GM12878 (cell line): ENCODE data around the gene TMEM106A. TPM values are rescaled to one million over a fixed set of nuclear protein-coding genes. Genes with fewer than 3 reads are reported as not detected.

ENCODE experiments used
- ATAC-seq: fragments of 200-7000 bp; cut with Tn5 transposase; 3 replicates; pipeline ENCODE4 v1.9.1; 2020; ENCODE audit warnings: mild to moderate bottlenecking, moderate library complexity
- BruUV-seq: library from RNA; stranded (reverse); fragments of 400-500 nt; replicated peaks from 2 replicates; lab custom pipeline; 2021; lab: Mats Ljungman, UMichigan
- CTCF ChIA-PET: fragments of 300-600 bp; sonication (Branson Sonifier 250); formaldehyde crosslinking; extraction: SDS; loops from one replicate; lab custom pipeline; 2021; ENCODE audit warnings: inconsistent platforms; lab: Yijun Ruan, JAX
- POLR2A ChIA-PET: fragments of 350-600 bp; formaldehyde crosslinking; extraction: SDS; loops from one replicate; lab custom pipeline; 2021; ENCODE audit warnings: inconsistent platforms; lab: Charles Lee
- RAD21 ChIA-PET: fragments of 300-600 bp; sonication (Branson Sonifier 250); formaldehyde crosslinking; loops from one replicate; lab custom pipeline; 2023; ENCODE audit warnings: antibody characterized with exemption; ENCODE audit not compliant: unreplicated experiment; lab: Charles Lee
- SMC1A ChIA-PET: fragments of 300-600 bp; sonication (Branson Sonifier 250); formaldehyde crosslinking; loops from one replicate; lab custom pipeline; 2023; ENCODE audit not compliant: unreplicated experiment, uncharacterized antibody; lab: Charles Lee
- DNase-seq: peaks from one replicate; pipeline ENCODE4 v3.0.0-alpha.2; 2011; ENCODE audit warnings: low read depth, low spot score
- FAIRE-seq: peaks from 3 replicates; lab custom pipeline; 2011; peaks lifted over from hg19 to GRCh38; lab: Jason Lieb, UNC
- H2AFZ ChIP-seq: 2 replicates; pipeline ENCODE4 v1.6.0; 2011; ENCODE audit warnings: low read depth, low read length, control low read depth; ENCODE audit not compliant: control insufficient read depth
- H3K27ac ChIP-seq: 2 replicates; pipeline ENCODE4 v1.5.1; 2011; ENCODE audit warnings: control low read depth; ENCODE audit not compliant: control insufficient read depth, insufficient read depth
- H3K27me3 ChIP-seq, 2 experiments: replicated peaks in 1 of 2; 2 replicates each; pipeline versions ENCODE4 v1.6.0 to v1.6.1; 2011; ENCODE audit warnings: low read length in 1 of 2; ENCODE audit not compliant: control insufficient read depth in 2 of 2, insufficient read depth in 2 of 2
- H3K36me3 ChIP-seq, 2 experiments: 2 replicates each; pipeline ENCODE4 v1.5.1; 2011; ENCODE audit warnings: low read length in 1 of 2; ENCODE audit not compliant: control insufficient read depth in 2 of 2, insufficient read depth in 2 of 2
- H3K4me1 ChIP-seq: 2 replicates; pipeline ENCODE4 v1.6.1; 2011; ENCODE audit warnings: mild to moderate bottlenecking, low read length, moderate library complexity, mixed read lengths; ENCODE audit not compliant: control insufficient read depth, insufficient read depth
- H3K4me2 ChIP-seq: 2 replicates; pipeline ENCODE4 v1.6.0; 2011; ENCODE audit warnings: control low read depth; ENCODE audit not compliant: control insufficient read depth, insufficient read depth
- H3K4me3 ChIP-seq: fragments of 200-600 bp; sonication (generic); 2 replicates; pipeline ENCODE4 v1.5.1; 2016
- H3K79me2 ChIP-seq: 2 replicates; pipeline ENCODE4 v1.6.0; 2011; ENCODE audit warnings: low read length; ENCODE audit not compliant: control insufficient read depth, insufficient read depth
- H3K9ac ChIP-seq: 2 replicates; pipeline ENCODE4 v1.8.0; 2011; ENCODE audit warnings: low read length, control low read depth, mixed read lengths; ENCODE audit not compliant: control insufficient read depth, insufficient read depth
- H3K9me3 ChIP-seq: replicated peaks from 3 replicates; pipeline ENCODE4 v1.5.1; 2011; ENCODE audit warnings: mild to moderate bottlenecking, low read length; ENCODE audit not compliant: control insufficient read depth, insufficient read depth
- H4K20me1 ChIP-seq: 2 replicates; pipeline ENCODE4 v1.6.0; 2011; ENCODE audit not compliant: control insufficient read depth, insufficient read depth
- CBX3 ChIP-seq: fragments of 200-600 bp; sonication (generic); IDR thresholded peaks from 2 replicates; pipeline ENCODE4 v1.6.1; 2016; ENCODE audit warnings: low read depth, borderline replicate concordance
- ETV6 ChIP-seq, 2 experiments: fragments of 450-650 bp in 1 of 2; IDR thresholded peaks in 1 of 2; conservative IDR thresholded peaks in 1 of 2; 2 replicates each; pipeline ENCODE4 v1.6.1; 2014; ENCODE audit warnings: antibody characterized with exemption in 1 of 2, borderline replicate concordance in 1 of 2, low read depth in 1 of 2, mild to moderate bottlenecking in 1 of 2, moderate library complexity in 1 of 2
- MTA2 ChIP-seq: fragments of 450-650 bp; IDR thresholded peaks from 2 replicates; pipeline ENCODE4 v1.6.1; 2016; ENCODE audit warnings: low read depth, mild to moderate bottlenecking, moderate library complexity
- NR2C1 ChIP-seq: fragments of 450-650 bp; IDR thresholded peaks from 2 replicates; pipeline ENCODE4 v1.6.1; 2017; ENCODE audit warnings: antibody characterized with exemption, mild to moderate bottlenecking, moderate library complexity
- RAD21 ChIP-seq: IDR thresholded peaks from 2 replicates; pipeline ENCODE4 v1.6.1; 2011; ENCODE audit warnings: mild to moderate bottlenecking, low read depth, low read length, moderate library complexity; ENCODE audit not compliant: insufficient read depth
- USF1 ChIP-seq: IDR thresholded peaks from 2 replicates; pipeline ENCODE4 v1.6.1; 2011; ENCODE audit warnings: borderline replicate concordance, low read depth, mild to moderate bottlenecking, moderate library complexity, mixed read lengths, low read length; ENCODE audit not compliant: insufficient read depth; ENCODE audit errors: extremely low read length
- USF2 ChIP-seq: IDR thresholded peaks from 2 replicates; pipeline ENCODE4 v1.6.1; 2011; ENCODE audit warnings: low read depth, low read length, improper control_type of control experiment, borderline replicate concordance
- WRNIP1 ChIP-seq: IDR thresholded peaks from 2 replicates; pipeline ENCODE4 v1.6.1; 2011; ENCODE audit warnings: low read depth, low read length, improper control_type of control experiment, borderline replicate concordance
- ZBED1 ChIP-seq: IDR thresholded peaks from 2 replicates; pipeline ENCODE4 v1.6.1; 2016; ENCODE audit warnings: borderline replicate concordance
- ZNF384 ChIP-seq: IDR thresholded peaks from 2 replicates; pipeline ENCODE4 v1.6.1; 2012; ENCODE audit warnings: low read depth, mild to moderate bottlenecking, low read length, improper control_type of control experiment, borderline replicate concordance
- WGBS: methylation state at CpG from one replicate; pipeline ENCODE4 v1.1.6; 2016; ENCODE audit warnings: low lambda C conversion rate; ENCODE audit not compliant: insufficient replicate concordance, insufficient coverage; ENCODE audit errors: missing lambda C conversion rate; 5-methylcytosine and 5-hydroxymethylcytosine counted together
- in situ Hi-C: fragments of 300-500 bp; cut with MboI; formaldehyde crosslinking; loops from 9 replicates; pipeline ENCODE4 v1.14.3; 2018; ENCODE audit warnings: mixed read lengths
- intact Hi-C: fragments of 100-400 bp; cut with micrococcal nuclease; formaldehyde crosslinking; loops from one replicate; pipeline ENCODE4 v1.14.2; 2022; ENCODE audit not compliant: unreplicated experiment
- polyA plus RNA-seq, 11 experiments: library from polyadenylated mRNA; depleted of rRNA in 4 of 11; unstranded in 6 of 11; stranded (reverse) in 5 of 11; fragments of >200 nt; fragmentation: Nextera tagmentation in 4 of 11; fragmentation: Illumina TruSeq in 1 of 11; extraction: Ambion mirVana in 4 of 11; extraction: Trizol in 1 of 11; gene quantifications; 1 replicate in 1 of 11; 2 replicates in 10 of 11; pipeline versions ENCODE4 v1.2.1 to v1.2.3, GENCODE V29; 2011 to 2016; ENCODE audit warnings: inconsistent platforms in 2 of 11, missing spikeins in 2 of 11, low read depth in 1 of 11
- total RNA-seq, 4 experiments: library from RNA; depleted of rRNA in 3 of 4; stranded (reverse); fragments of >200 nt in 3 of 4; fragmentation: Illumina TruSeq in 1 of 4; extraction: Trizol in 1 of 4; gene quantifications; 2 replicates each; pipeline versions ENCODE4 v1.2.1 to v1.2.3, GENCODE V29; 2013 to 2021
- TF ChIP-seq, protein P1 (sequence below): fragments of 450-650 bp; IDR thresholded peaks from 2 replicates; pipeline ENCODE4 v1.6.1; 2016; ENCODE audit warnings: mild to moderate bottlenecking
- TF ChIP-seq, protein P2 (sequence below): fragments of 450-650 bp; IDR thresholded peaks from 2 replicates; pipeline ENCODE4 v1.6.1; 2016; ENCODE audit warnings: mild to moderate bottlenecking, moderate library complexity, borderline replicate concordance

TMEM106A gene
- total and polyA plus RNA-seq, 10 of the 15 experiments (the other 5 are each of a cell fraction or from before 2014, with no cell fraction given): 2.3 to 18.7 (median 9.3) TPM

DNA sequence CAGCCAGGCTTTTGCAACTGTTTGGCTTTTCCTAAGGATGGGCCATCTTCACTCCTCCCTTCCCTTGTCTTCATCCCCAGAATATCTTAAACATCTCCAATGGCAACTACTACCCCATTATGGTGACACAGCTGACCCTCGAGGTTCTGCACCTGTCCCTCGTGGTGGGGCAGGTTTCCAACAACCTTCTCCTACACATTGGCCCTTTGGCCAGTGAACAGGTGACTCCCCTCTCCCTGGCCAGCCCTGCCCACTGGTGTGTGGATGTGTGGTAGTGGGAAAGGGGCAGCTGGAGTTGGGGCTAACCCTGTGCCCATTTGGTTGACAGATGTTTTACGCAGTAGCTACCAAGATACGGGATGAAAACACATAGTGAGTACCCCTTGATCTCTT is 4.7 kb downstream of the TMEM106A start (continued):
- TF ChIP-seq MTA2: no peak
- TF ChIP-seq, protein P1, sequence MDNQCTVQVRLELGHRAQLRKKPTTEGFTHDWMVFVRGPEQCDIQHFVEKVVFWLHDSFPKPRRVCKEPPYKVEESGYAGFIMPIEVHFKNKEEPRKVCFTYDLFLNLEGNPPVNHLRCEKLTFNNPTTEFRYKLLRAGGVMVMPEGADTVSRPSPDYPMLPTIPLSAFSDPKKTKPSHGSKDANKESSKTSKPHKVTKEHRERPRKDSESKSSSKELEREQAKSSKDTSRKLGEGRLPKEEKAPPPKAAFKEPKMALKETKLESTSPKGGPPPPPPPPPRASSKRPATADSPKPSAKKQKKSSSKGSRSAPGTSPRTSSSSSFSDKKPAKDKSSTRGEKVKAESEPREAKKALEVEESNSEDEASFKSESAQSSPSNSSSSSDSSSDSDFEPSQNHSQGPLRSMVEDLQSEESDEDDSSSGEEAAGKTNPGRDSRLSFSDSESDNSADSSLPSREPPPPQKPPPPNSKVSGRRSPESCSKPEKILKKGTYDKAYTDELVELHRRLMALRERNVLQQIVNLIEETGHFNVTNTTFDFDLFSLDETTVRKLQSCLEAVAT: no peak

- Histone ChIP-seq H3K9ac (no peak overlapping the region), H3K4me2 (no peak overlapping the region), H3K36me3 (peaks cover 2 to 14% of the 10 kb centered on the region in 2 experiments; a peak in 3 of 4 replicates), H3K27me3 (no peaks in the 10 kb centered on the region), H3K4me1 (peaks cover 5% of the 10 kb centered on the region; the same call in 1 of the 2 replicates), H3K4me3 (no peak overlapping the region), H3K79me2 (peaks cover 15% of the 10 kb centered on the region), H4K20me1 (no peaks in the 10 kb centered on the region), H3K27ac (no peak overlapping the region), H2AFZ (no peak overlapping the region), H3K9me3 (no peaks in the 10 kb centered on the region)
- in situ Hi-C loops (loop anchor here (10.0 to 25.0 kb wide), 9 partner anchors 98 to 1645 kb away; partner anchors contain the start of genes DNAJC7, EIF1, HDAC5 and MEOX1), intact Hi-C loops (no loop called here)
- ATAC-seq (no peak), DNase-seq (no peak), FAIRE-seq (no peak)
- CTCF ChIA-PET: interaction anchor here (0.7 kb wide), 1 partner anchor 21 kb away, joined by 3 read pairs; no protein-coding TSS in a partner anchor
- RAD21 ChIA-PET: no interaction called here
- POLR2A ChIA-PET: interaction anchor here (0.5 to 0.6 kb wide), 4 partner anchors 78 to 1453 kb away, joined by 3 to 5 read pairs (median 4); no protein-coding TSS in a partner anchor
- 99% methylated on average over 4 of the region's 4 CpGs for WGBS
- no TSS peak for BruUV-seq
- SMC1A ChIA-PET: interaction anchor here (0.7 kb wide), 1 partner anchor 45 kb away, joined by 4 read pairs; no protein-coding TSS in a partner anchor
- TF ChIP-seq USF1 (no peak), ETV6 (conservative IDR thresholded peaks at IDR 0.05 in 1 of 2, IDR thresholded peaks at IDR 0.05 in 1 of 2; ENCODE audit: borderline replicate concordance in 1 of 2, low read depth in 1 of 2) (no peak), ZNF384 (no peak), CBX3 (no peak), WRNIP1 (no peak), NR2C1 (no peak), ZBED1 (no peak), RAD21 (no peak), USF2 (no peak)
- TF ChIP-seq, protein P2, sequence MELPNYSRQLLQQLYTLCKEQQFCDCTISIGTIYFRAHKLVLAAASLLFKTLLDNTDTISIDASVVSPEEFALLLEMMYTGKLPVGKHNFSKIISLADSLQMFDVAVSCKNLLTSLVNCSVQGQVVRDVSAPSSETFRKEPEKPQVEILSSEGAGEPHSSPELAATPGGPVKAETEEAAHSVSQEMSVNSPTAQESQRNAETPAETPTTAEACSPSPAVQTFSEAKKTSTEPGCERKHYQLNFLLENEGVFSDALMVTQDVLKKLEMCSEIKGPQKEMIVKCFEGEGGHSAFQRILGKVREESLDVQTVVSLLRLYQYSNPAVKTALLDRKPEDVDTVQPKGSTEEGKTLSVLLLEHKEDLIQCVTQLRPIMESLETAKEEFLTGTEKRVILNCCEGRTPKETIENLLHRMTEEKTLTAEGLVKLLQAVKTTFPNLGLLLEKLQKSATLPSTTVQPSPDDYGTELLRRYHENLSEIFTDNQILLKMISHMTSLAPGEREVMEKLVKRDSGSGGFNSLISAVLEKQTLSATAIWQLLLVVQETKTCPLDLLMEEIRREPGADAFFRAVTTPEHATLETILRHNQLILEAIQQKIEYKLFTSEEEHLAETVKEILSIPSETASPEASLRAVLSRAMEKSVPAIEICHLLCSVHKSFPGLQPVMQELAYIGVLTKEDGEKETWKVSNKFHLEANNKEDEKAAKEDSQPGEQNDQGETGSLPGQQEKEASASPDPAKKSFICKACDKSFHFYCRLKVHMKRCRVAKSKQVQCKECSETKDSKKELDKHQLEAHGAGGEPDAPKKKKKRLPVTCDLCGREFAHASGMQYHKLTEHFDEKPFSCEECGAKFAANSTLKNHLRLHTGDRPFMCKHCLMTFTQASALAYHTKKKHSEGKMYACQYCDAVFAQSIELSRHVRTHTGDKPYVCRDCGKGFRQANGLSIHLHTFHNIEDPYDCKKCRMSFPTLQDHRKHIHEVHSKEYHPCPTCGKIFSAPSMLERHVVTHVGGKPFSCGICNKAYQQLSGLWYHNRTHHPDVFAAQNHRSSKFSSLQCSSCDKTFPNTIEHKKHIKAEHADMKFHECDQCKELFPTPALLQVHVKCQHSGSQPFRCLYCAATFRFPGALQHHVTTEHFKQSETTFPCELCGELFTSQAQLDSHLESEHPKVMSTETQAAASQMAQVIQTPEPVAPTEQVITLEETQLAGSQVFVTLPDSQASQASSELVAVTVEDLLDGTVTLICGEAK: no peak
Observed at GRCh38 chr17:43216762-43217613, 5.3 kb downstream of the TMEM106A start.
